Posterior vena cava (tissue), 2 donors: ENCODE results near the gene P2RY1. TPM values are rescaled to one million over a fixed set of nuclear protein-coding genes. Genes with fewer than 3 reads are reported as not detected.
A peak's percentile ranks its signal among the peaks of the same experiment; 100 is the strongest.
"Not testable (repeated sequence)": the region's sequence is repeated elsewhere in the genome, so short reads cannot be mapped to it uniquely, and the experiment has no call there.

Source experiments
- DNase-seq: peaks from one replicate; pipeline ENCODE4 v3.0.0-alpha.2; 2020; ENCODE audit warnings: low spot score
- intact Hi-C, 2 donors: fragments of 100-400 bp; cut with DNase I; formaldehyde crosslinking; loops; one replicate each; pipeline versions ENCODE4 v1.14.1 to v1.14.2; 2022 to 2023
- total RNA-seq, 2 donors: library from RNA; stranded (reverse); fragmentation: NEBNext Ultra II Directional; extraction: Animal tissue kit (Norgen Biotek cat#: 25700); gene quantifications; one replicate each; pipeline ENCODE4 v1.2.1, GENCODE V29; 2021
- donor health status: DM: yes; HTN: yes; CAD: no.
- donor health status: DM: yes; HTN: yes; CAD: no.

Gene P2RY1
- total RNA-seq, 2 donors from 2014 or later = 3.1 to 4.1 TPM

GRCh38 chr3:152834191-152834775 lies 648 bp upstream of the P2RY1 start:
- no peak for DNase-seq
- intact Hi-C loops = no loop called here

- DNase-seq = peak; percentile 84
- intact Hi-C loops = no loop called here
Measured at GRCh38 chr3:152835601-152836102, 721 bp downstream of the P2RY1 start.

GRCh38 chr3:152836269-152836668 lies 1.3 kb downstream of the P2RY1 start:
- intact Hi-C loops = no loop called here

GRCh38 chr3:152839511-152839910 lies 4.6 kb downstream of the P2RY1 start:
- DNase-seq = no peak
- intact Hi-C loops = no loop called here

More at GRCh38 chr3:152836269-152836668, 1.3 kb downstream of the P2RY1 start:
- no peak for DNase-seq

GRCh38 chr3:152841131-152841530 lies 6.2 kb downstream of the P2RY1 start:
- intact Hi-C loops = no loop called here

GRCh38 chr3:152842413-152842812 lies 7.5 kb downstream of the P2RY1 start:
- DNase-seq = no peak
- intact Hi-C loops = no loop called here

More at GRCh38 chr3:152841131-152841530, 6.2 kb downstream of the P2RY1 start:
- no peak for DNase-seq

GRCh38 chr3:152843955-152844354 lies 9.0 kb downstream of the P2RY1 start:
- no peak for DNase-seq
- intact Hi-C loops = no loop called here

- intact Hi-C loops, DNase-seq: not testable (repeated sequence)
Measured at GRCh38 chr3:152846572-152847202, 11.8 kb downstream of the P2RY1 start.

- intact Hi-C loops, DNase-seq: not testable (repeated sequence)
Measured at GRCh38 chr3:152847599-152847998, 12.7 kb downstream of the P2RY1 start.

GRCh38 chr3:152849996-152850578 lies 15.2 kb downstream of the P2RY1 start:
- intact Hi-C loops = no loop called here
- DNase-seq = no peak

- intact Hi-C loops = no loop called here
- DNase-seq = no peak
Measured at GRCh38 chr3:152853196-152853595, 18.3 kb downstream of the P2RY1 start.

GRCh38 chr3:152857082-152857481 lies 22.2 kb downstream of the P2RY1 start:
- intact Hi-C loops = no loop called here
- no peak for DNase-seq

GRCh38 chr3:152858170-152858800 lies 23.4 kb downstream of the P2RY1 start:
- intact Hi-C loops = no loop called here
- no peak for DNase-seq

- DNase-seq = no peak
- intact Hi-C loops = no loop called here
Measured at GRCh38 chr3:152860736-152861135, 25.8 kb downstream of the P2RY1 start.

GRCh38 chr3:152865668-152866245 lies 30.8 kb downstream of the P2RY1 start:
- intact Hi-C loops = no loop called here
- no peak for DNase-seq

- DNase-seq = no peak
- intact Hi-C loops = no loop called here
Measured at GRCh38 chr3:152870027-152870426, 35.1 kb downstream of the P2RY1 start.

- DNase-seq, intact Hi-C loops: not testable (repeated sequence)
Measured at GRCh38 chr3:152873314-152873713, 38.4 kb downstream of the P2RY1 start.

- intact Hi-C loops = no loop called here
- no peak for DNase-seq
Measured at GRCh38 chr3:152874896-152875749, 40.2 kb downstream of the P2RY1 start.
